Activated naive CD8-positive, alpha-beta T cell (primary cell): ENCODE measurements around the gene FAM234A.
"Not testable (repeated sequence)": the region's sequence is repeated elsewhere in the genome, so short reads cannot be mapped to it uniquely, and the experiment has no call there.

Experiments
- H3K27ac Mint-ChIP-seq: one replicate; pipeline ENCODE4 v1.8.0; 2021; ENCODE audit warnings: mixed read lengths
- H3K27me3 Mint-ChIP-seq: one replicate; pipeline ENCODE4 v1.8.0; 2021; ENCODE audit warnings: mixed read lengths
- H3K36me3 Mint-ChIP-seq: one replicate; pipeline ENCODE4 v1.8.0; 2021; ENCODE audit warnings: mixed read lengths
- H3K4me1 Mint-ChIP-seq: one replicate; pipeline ENCODE4 v1.8.0; 2021; ENCODE audit warnings: low read depth, mixed read lengths
- H3K4me3 Mint-ChIP-seq: one replicate; pipeline ENCODE4 v1.8.0; 2021; ENCODE audit warnings: mild to moderate bottlenecking, mixed read lengths
- H3K9me3 Mint-ChIP-seq: one replicate; pipeline ENCODE4 v1.8.0; 2021; ENCODE audit warnings: low read depth, mixed read lengths

The FAM234A gene

GRCh38 chr16:265711-266110 is 31.1 kb downstream of the FAM234A start:
- no peaks in the 10 kb centered on the region for H3K4me1 Mint-ChIP-seq
- no peaks in the 10 kb centered on the region for H3K9me3 Mint-ChIP-seq
- H3K4me3 Mint-ChIP-seq = no peak overlapping the region
- no peaks in the 10 kb centered on the region for H3K27me3 Mint-ChIP-seq
- H3K36me3 Mint-ChIP-seq = no peaks in the 10 kb centered on the region
- H3K27ac Mint-ChIP-seq = no peak overlapping the region

- H3K4me1 Mint-ChIP-seq = no peaks in the 10 kb centered on the region
- no peak overlapping the region for H3K27ac Mint-ChIP-seq
- H3K4me3 Mint-ChIP-seq = no peak overlapping the region
- H3K36me3 Mint-ChIP-seq = no peaks in the 10 kb centered on the region
- no peaks in the 10 kb centered on the region for H3K27me3 Mint-ChIP-seq
- no peaks in the 10 kb centered on the region for H3K9me3 Mint-ChIP-seq
These were observed 31.9 kb downstream of the FAM234A start for GRCh38 chr16:266258-267164.

DNA sequence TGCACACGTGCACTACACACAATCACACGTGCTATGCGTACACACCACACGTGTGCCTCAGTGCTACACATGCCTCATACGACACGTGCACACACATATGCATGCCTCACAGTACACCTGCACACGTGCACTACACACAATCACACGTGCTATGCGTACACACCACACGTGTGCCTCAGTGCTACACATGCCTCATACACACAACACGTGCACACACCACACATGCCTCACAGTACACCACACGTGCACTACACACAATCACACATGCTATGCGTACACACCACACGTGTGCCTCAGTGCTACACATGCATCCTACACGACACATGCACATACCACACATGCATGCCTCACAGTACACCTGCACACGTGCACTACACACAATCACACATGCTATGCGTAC is 32.9 kb downstream of the FAM234A start:
- not testable (repeated sequence) for H3K27ac Mint-ChIP-seq, H3K27me3 Mint-ChIP-seq, H3K4me1 Mint-ChIP-seq, H3K4me3 Mint-ChIP-seq, H3K36me3 Mint-ChIP-seq, H3K9me3 Mint-ChIP-seq

DNA sequence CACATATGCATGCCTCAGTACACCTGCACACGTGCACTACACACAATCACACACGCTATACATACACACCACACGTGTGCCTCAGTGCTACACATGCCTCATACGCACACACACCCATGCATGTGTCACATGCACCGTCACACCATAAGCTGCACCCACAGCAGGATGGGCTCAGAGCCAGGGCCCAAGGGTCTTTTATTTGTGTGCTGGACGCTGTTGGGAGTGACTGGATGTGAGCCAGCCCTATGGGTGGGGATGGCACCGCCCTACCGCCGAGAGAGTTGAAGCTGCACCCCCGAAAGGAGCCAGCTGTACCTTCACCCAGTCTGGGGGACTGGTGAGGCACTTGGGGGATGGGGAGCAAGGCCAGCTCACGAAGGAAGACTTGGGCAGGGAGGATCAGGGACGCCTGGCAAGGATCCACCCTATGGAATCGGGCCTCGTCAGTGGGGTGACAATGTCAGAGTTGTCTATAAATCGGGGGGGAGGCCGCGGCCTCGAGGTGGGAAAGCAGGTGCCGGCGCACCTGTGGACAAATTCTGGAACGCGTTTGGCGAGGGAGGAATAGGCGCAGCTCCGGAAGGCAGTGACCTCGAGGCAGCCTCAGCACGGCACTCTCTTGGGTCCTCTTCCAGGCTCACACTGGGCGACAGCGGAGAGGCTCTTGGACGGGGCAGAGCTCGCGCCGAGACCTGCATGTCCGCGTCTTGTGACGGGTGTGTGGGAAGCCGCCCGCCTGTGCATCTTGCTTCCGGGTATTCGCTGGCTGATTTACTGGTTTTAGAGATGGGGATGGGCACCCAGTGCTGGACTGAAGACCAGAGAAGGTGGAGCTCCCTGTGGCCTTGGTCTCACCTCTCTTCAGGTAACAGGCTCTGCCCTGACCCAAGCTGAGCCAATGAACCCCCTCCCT is 33.8 kb downstream of the FAM234A start:
- Mint-ChIP-seq H3K4me3 (no peak overlapping the region), H3K27ac (no peak overlapping the region), H3K4me1 (no peaks in the 10 kb centered on the region), H3K27me3 (no peaks in the 10 kb centered on the region), H3K9me3 (no peaks in the 10 kb centered on the region), H3K36me3 (no peaks in the 10 kb centered on the region)

GRCh38 chr16:269061-269796 is 34.6 kb downstream of the FAM234A start:
- H3K4me1 Mint-ChIP-seq = no peaks in the 10 kb centered on the region
- no peaks in the 10 kb centered on the region for H3K27me3 Mint-ChIP-seq
- no peak overlapping the region for H3K4me3 Mint-ChIP-seq
- H3K27ac Mint-ChIP-seq = no peak overlapping the region
- no peaks in the 10 kb centered on the region for H3K36me3 Mint-ChIP-seq
- H3K9me3 Mint-ChIP-seq = no peaks in the 10 kb centered on the region

DNA sequence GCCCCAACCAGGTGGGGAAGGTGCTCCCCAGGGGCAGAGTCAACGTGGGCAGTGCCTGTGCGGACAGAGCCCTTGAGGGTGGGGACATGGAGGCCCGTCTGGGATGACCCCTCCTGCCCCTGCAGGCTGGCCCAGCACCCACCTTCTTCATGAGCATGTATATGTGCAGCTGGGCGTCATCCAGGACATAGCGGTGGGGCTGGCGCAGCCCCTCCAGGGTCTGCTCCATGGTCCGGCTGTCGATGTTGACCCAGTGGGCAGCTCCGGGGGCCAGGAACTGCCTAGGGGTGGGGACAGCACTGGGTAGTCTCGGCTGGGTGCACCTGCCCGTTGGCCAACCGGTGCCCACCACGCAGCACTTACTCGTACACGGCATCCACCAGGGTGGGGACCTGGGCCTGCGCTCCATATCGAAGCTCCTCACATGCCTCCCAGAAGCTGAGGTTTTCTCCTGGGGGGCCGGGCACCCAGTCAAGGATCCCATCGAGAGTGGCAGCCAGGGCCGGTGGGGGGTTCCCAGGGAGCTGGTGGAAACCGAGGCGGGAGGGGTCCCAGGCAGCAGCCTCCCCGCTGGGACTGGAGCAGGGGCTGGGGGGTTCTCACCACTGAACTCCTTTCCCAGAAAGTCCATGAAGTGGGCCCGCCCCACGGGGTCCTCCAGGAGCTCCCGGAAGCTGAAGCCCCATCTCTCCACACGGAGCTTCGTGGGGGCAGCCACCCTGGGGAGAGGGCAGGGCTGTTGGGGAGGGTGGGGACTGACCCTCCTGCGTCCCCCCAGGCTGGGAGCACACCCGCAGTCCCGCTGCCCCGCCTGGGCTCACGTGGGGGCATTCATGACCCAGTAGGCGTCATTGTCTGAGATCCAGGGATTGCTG is 36.0 kb downstream of the FAM234A start:
- Mint-ChIP-seq H3K4me1 (no peaks in the 10 kb centered on the region), H3K27me3 (no peaks in the 10 kb centered on the region), H3K4me3 (no peak overlapping the region), H3K36me3 (no peaks in the 10 kb centered on the region), H3K9me3 (no peaks in the 10 kb centered on the region), H3K27ac (no peak overlapping the region)

- no peak overlapping the region for H3K4me3 Mint-ChIP-seq
- no peaks in the 10 kb centered on the region for H3K9me3 Mint-ChIP-seq
- H3K27me3 Mint-ChIP-seq = peaks cover 3% of the 10 kb centered on the region
- no peaks in the 10 kb centered on the region for H3K36me3 Mint-ChIP-seq
- peaks cover 4% of the 10 kb centered on the region for H3K4me1 Mint-ChIP-seq
- no peak overlapping the region for H3K27ac Mint-ChIP-seq
These were observed 38.3 kb downstream of the FAM234A start for GRCh38 chr16:272633-273546.

DNA sequence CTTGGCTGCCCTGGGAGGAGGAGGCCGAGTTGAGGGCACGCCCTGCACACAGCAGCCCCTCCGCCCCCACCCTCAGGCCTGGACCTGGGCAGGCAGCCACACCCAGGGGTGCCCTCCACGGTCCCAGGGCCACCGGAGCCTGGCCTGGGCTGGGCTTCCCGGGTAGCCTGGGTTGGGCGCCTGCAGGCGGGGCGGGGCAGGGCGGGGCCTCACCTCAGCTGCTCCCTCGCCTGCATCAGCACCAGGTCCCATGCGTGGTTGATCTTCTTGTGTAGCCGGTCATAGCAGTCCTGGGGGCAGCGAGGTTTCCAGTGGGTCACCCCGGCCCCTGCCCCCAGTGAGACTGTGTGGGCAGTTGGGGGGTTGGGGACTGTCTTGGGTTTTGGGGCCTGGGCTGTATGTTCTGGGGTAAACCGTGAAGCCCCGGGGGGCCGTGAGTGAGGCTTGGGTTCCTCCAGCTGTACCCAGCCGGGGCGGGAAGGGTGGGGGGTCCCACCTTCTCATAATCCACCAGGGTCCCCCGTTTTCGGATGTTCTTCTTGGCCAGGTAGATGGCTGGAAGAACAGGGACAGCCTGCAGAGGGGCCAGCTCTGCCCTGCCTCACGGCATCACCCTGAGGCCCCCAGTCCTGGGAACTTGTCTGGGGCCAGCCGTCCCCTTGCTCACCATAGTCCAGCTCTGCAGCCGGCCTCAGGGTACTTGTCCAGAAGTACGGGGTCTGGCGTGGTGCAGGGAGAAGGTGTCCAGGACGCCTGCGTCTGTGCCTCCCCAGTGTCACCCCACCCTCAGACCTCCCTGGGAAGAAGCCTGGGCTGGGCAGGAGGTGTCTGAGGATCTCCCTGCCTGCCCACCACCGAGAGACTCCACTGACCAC is 39.2 kb downstream of the FAM234A start:
- H3K27ac Mint-ChIP-seq = no peak overlapping the region
- no peak overlapping the region for H3K4me3 Mint-ChIP-seq
- H3K27me3 Mint-ChIP-seq = peaks cover 3% of the 10 kb centered on the region
- H3K36me3 Mint-ChIP-seq = no peaks in the 10 kb centered on the region
- no peaks in the 10 kb centered on the region for H3K9me3 Mint-ChIP-seq
- H3K4me1 Mint-ChIP-seq = peaks cover 4% of the 10 kb centered on the region

GRCh38 chr16:275041-275641 is 40.5 kb downstream of the FAM234A start:
- peak overlapping the region; percentile 64 for H3K4me3 Mint-ChIP-seq
- H3K36me3 Mint-ChIP-seq = no peaks in the 10 kb centered on the region
- H3K27ac Mint-ChIP-seq = no peak overlapping the region
- no peaks in the 10 kb centered on the region for H3K9me3 Mint-ChIP-seq
- H3K4me1 Mint-ChIP-seq = peaks cover 8% of the 10 kb centered on the region
- peaks cover 5% of the 10 kb centered on the region for H3K27me3 Mint-ChIP-seq

GRCh38 chr16:275786-276232 is 41.2 kb downstream of the FAM234A start, which contains the start of gene RGS11:
Gene RGS11 (minus strand): TSS chr16:275944. CDS start chr16:275911, 33 bp downstream.
- H3K36me3 Mint-ChIP-seq = no peaks in the 10 kb centered on the region
- no peaks in the 10 kb centered on the region for H3K9me3 Mint-ChIP-seq
- peaks cover 8% of the 10 kb centered on the region for H3K4me1 Mint-ChIP-seq
- peaks cover 5% of the 10 kb centered on the region for H3K27me3 Mint-ChIP-seq
- peak within 1 kb of the TSS; percentile 73 for H3K4me3 Mint-ChIP-seq
- H3K27ac Mint-ChIP-seq = no peak within 1 kb of the TSS

DNA sequence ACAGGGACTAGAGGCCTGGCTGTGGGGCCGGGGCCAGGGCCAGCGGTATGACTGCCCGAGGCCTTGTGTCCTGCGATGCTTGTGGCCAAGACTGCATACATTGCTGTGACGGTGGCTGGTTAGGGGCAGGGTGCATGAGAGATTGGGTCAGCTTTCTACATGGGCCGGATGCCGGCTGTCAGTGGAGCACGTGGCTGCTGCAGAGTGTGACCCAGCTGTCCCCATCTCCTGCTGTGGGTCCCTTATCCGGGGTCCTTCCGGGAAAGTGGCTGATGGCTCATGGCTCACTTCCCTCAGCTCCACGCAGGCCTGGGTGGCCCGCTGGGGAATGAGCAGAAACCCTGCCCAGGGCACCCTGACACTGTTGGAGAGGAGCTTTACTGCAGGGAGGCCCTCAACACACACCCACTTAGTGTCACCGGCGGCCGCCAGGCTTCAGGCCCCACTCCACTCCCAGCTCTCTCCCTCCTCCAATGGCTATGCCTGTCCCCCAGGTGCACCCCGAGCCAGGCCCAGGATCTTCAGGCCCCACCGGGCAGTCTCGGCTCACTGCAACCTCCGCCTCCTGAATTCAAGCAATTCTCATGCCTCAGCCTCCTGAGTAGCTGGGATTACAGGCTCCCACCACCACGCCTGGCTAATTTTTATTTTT is 41.9 kb downstream of the FAM234A start:
- H3K36me3 Mint-ChIP-seq = no peaks in the 10 kb centered on the region
- H3K9me3 Mint-ChIP-seq = no peaks in the 10 kb centered on the region
- peaks cover 5% of the 10 kb centered on the region for H3K27me3 Mint-ChIP-seq
- H3K4me3 Mint-ChIP-seq = peak overlapping the region; percentile 73
- H3K4me1 Mint-ChIP-seq = peaks cover 8% of the 10 kb centered on the region
- no peak overlapping the region for H3K27ac Mint-ChIP-seq
